Measurements from ENCODE around the gene PIK3R1.

The PIK3R1 gene

DNA sequence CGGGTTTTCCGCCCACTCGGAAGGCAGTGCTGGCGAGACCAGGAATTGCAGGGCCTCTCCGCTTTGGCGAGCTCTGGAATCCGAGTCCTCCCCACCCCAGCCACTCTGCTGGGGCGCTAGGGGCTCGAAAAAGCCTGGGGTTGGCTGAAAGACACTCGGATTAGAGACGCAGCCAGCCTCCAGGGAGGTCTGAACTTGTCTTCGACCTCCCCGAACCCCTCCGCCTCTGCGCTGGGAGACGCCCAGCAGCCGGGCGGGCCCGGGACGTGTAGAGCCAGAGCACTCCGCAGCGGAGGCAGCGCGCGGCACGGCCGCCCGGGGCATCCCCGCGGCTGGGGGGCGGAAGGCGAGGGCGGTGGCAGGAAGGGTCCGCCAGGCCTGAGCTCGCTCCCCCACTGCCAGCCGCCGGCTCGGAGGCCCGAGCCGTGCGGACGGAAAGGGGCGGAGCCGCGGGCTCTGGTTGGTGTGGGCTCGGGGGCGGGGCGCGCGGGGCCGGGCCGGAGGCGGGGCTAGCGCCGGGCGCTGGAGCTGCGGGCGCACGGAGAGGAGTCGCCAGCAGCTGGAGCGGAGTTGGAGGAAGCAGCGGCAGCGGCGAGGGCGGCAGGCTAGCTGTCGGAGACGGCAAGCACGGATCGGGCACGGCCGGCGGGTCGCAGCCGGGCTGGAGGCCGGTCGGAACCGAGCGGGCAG is at the start of gene PIK3R1:
TSS of gene PIK3R1 (plus strand) at position 549 of the 690 bp plus-strand sequence. CDS start 10,920 bp downstream, outside the sequence.
- DNase-seq: peak; percentile 80 to 99 (median 95)

DNA sequence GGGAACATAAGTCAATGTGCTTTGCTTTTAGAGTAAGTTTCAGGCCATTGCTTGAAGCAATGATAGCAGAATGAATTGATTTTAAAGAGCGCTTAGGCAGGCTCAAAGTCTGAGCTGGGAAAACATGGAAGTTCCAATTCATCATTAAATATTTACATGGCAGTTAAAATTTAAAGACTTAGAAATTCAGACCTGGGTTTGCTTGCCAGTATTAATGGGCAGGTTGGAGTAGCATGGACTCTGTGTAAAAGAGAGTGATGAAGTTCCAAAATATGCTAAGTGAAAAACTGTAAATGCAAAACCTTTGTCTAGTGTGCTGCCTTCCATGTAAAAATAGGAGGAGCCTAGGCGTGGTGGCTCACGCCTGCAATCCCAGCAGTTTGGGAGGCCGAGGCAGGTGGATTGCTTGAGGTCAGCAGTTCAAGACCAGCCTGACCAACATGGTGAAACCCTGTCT is 48.3 kb upstream of the PIK3R1 start:
- DNase-seq: no peak

GRCh38 chr5:68169903-68170302 is 45.7 kb upstream of the PIK3R1 start:
- no peak for DNase-seq

- DNase-seq: peak in 48 of 51 donors; percentile 11 to 91 (median 59)
These were observed 44.6 kb upstream of the PIK3R1 start for GRCh38 chr5:68170826-68171558.

- no peak for DNase-seq
These were observed 43.2 kb upstream of the PIK3R1 start for GRCh38 chr5:68172314-68172713.

GRCh38 chr5:68173007-68173406 is 42.5 kb upstream of the PIK3R1 start:
- DNase-seq: no peak

GRCh38 chr5:68176253-68176652 is 39.3 kb upstream of the PIK3R1 start:
- DNase-seq: no peak

DNA sequence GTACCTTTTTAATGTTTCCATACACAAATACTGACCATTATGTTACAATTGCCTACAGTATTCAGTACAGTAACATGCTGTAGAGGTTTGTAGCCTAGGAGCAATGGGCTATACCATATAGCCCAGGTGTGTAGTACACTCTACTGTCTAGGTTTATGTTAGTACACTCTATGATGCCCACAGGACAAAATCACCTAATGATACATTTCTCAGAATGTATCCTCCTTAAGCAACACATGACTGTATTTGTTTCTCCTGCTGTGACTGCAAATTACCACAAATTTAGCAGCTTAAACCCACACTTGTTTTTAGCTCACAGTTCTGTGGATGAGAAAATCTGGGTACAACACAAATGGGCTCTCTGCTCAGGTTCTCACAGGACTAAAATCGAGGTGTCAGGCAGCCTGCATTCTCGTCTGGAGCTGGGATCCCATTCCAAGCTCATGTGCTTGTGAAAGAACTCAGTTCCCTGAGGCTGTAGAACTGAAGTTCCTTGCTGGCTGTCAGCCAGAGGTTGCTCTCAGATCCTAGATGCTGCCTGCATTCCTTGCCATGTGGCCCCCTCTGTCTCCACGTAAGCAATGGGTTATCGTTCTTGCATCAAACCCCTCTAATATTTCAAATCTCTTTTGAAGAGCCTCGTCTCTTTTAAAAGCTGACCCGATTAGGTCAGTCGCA is 38.6 kb upstream of the PIK3R1 start:
- no peak for DNase-seq

DNA sequence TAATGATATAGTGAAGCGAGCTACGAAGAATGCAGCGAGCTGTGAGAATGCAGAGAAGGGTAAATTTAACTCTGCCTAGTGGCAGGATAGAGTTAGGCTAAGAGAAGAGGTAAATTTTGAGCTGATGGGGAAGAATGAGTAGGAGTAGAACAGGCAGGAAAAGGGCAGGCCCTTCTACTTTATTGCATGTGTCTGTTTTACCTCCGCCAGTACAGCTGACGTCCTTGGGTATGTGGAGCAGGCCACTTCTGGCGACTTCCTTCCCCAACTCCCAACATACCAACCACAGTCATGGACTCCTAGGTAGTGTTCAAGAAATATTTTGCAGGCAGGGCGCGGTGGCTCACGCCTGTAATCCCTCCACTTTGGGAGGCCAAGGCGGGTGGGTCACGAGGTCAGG is 37.9 kb upstream of the PIK3R1 start:
- no peak for DNase-seq

DNA sequence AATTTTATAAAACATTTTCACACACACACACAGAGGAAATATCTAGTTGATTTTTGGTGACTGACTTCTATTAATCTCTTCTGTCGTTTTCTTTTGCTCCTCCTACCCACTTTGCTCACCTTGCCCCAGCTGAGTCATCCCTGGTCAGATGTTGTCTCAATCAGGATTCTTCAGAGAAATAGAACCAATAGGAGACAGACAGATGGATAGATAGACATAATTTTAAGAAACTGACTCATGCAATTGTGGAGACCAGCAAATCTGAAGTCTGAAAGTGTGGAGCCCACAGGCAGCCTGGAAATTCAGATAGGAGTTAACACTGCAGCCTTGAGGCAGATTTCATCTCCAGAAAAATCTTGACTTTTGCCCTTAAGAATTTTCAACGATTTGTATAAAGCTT is 37.0 kb upstream of the PIK3R1 start:
- DNase-seq: no peak

DNA sequence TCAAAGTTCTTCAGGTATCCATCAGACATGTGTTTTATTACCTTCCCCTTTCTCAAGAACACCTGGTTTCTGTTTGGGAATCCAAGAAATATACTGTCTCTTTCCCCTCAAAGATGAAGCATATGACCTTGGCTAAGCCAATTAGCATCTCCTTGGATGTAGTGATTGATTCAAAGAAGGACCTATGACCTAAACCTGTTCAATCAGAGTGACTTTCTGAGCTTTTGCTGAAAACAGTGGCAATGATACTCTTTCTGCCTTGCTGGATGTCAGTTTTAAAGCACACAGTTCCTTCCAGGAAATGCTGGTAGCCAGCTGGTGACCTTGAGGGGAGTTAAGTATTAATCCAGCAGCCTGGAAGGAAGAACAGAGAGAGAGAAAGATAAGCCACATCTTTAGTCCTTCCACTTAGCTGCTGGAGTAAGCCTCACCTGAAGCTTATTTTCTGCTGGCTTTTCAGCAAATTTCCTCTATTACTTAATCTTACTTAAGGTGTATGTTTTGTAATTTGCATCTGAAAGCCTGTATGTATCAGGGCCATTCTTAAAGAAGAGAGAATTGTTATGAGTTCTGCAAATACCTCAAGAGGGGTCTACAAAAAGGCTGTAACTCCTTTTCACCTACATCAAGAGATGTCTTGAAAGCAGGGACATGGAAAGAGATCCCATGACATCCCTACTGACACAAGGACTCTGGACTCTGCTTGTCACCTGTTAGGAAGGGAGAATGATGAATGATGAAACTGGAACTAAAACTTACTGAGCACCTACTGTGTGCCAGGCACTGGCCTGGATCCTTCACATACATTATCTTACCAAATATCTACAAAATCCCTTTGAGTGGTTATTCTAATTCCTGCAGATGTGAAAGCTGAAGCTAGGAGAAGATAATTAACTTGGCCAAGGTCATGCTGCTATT is 35.2 kb upstream of the PIK3R1 start:
- DNase-seq: no peak

- no peak for DNase-seq
These were observed 34.4 kb upstream of the PIK3R1 start for GRCh38 chr5:68181039-68181599.

DNA sequence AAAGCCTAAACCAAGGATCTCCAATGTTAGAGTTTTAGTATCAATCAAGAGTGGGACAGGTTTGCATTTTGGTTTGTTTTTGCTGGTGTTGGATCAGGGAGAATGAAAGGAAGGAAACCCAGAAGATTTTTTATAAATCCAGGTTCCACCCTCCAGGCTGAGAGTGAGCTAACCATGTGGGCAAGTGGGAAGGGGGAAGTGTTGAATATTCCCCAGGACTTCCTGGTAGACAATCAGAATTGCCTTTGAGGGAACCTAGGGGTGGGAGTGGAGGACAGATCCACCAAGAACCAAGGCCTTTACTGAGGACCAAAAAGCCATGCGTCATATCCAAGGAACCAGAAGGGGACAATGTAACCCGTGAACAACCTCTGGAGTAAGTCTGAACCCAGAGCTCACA is 33.5 kb upstream of the PIK3R1 start:
- no peak for DNase-seq

DNA sequence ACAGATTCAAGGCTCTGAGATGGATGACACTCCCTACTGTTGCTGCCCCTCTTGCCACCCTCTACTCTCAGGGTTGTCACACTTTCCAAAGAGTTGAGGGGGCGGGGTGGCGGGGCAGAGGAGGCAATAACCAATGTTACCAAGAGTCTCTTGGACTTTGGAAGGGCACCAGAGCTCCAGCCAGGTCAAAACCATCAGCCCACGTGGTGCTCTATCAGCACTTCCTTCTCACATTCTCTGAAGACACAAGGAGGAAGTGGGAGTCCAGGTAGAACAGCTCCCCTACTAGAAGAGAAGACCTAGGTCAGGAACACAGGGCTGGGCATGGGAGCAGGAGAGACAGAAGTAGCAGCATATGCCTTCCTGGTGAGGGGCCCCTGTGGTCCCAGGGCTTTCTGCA is 33.0 kb upstream of the PIK3R1 start:
- no peak for DNase-seq

DNA sequence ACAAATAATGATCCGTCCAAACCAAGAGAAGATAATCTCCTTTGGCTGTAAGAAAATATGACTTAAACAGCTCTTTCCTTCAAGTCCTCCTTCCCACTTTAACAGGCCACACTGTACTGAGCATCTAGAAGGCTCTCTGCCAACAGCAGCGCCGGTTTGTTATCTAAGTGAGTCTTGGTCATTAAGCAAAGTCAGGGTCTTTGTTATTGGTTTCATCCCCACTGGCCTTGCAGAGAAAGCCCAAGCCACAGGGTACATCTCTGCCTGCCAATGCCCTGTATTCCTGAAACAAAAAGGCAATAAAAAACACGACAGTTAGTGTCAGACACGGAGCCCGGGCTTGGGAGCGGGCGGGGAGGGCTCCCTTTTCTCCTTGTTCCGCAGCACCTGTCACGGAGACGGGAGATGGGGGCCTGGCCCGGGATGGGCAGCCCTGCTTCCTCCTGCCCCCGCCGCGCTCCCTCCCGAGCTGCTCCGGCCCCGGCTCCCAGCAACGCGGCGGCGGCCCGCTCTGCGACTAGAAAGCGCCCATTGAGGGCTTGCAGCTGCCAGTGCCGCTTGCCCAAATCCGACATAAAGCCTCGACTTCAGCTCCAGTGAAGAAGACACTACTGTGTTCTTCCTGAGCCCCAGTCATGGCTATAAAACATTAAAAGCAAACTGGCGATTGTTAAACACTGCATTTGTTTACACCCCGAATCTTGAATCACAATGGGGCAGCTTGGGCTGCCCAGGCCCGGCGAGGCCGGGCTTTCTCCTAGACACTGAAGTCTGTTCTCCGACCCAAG is 28.1 kb upstream of the PIK3R1 start:
- DNase-seq: peak in 50 of 51 donors; percentile 26 to 94 (median 84)

- peak in 2 of 51 donors; percentile 13 to 28 for DNase-seq
These were observed 26.4 kb upstream of the PIK3R1 start for GRCh38 chr5:68189171-68189570.

GRCh38 chr5:68189613-68190012 is 25.9 kb upstream of the PIK3R1 start:
- no peak for DNase-seq

GRCh38 chr5:68190619-68191018 is 24.9 kb upstream of the PIK3R1 start:
- DNase-seq: no peak

- DNase-seq: no peak
These were observed 24.3 kb upstream of the PIK3R1 start for GRCh38 chr5:68191083-68191791.
